Heart left ventricle (tissue), 16 donors: ENCODE data around the gene RABEP2. TPM values are rescaled to one million over a fixed set of nuclear protein-coding genes. Genes with fewer than 3 reads are reported as not detected.

Experiments
- ATAC-seq, 4 donors: fragments of 200-7000 bp; cut with Tn5 transposase; one replicate each; pipeline ENCODE4 v1.9.1; 2020 to 2022; ENCODE audit warnings: moderate library complexity in 4 of 4, mild to moderate bottlenecking in 3 of 4, moderate number of reproducible peaks in 1 of 4
- DNase-seq, 5 donors: peaks; one replicate each; pipeline ENCODE4 v3.0.0-alpha.2; 2020
- H3K27ac ChIP-seq, 12 donors: fragments of 200-600 bp; sonication (generic) in 4 of 12; one replicate each; pipeline versions ENCODE4 v1.5.0 to v1.8.0; 2016 to 2022; ENCODE audit warnings: mild to moderate bottlenecking in 2 of 12
- H3K27me3 ChIP-seq, 9 donors: fragments of 200-600 bp; sonication (generic) in 2 of 9; one replicate each; pipeline versions ENCODE4 v1.5.1 to v1.8.0; 2016 to 2022; ENCODE audit warnings: mild to moderate bottlenecking in 3 of 9
- H3K36me3 ChIP-seq, 9 donors: fragments of 200-600 bp; sonication (generic) in 2 of 9; one replicate each; pipeline versions ENCODE4 v1.5.0 to v1.8.0; 2018 to 2022; ENCODE audit warnings: mild to moderate bottlenecking in 2 of 9
- H3K4me1 ChIP-seq, 12 donors: fragments of 200-600 bp; sonication (generic) in 4 of 12; one replicate each; pipeline versions ENCODE4 v1.5.0 to v1.8.0; 2016 to 2022; ENCODE audit warnings: mild to moderate bottlenecking in 3 of 12
- H3K4me3 ChIP-seq, 12 donors: fragments of 200-600 bp; sonication (generic) in 4 of 12; one replicate each; pipeline versions ENCODE4 v1.5.0 to v1.8.0; 2017 to 2022; ENCODE audit warnings: mild to moderate bottlenecking in 9 of 12, moderate library complexity in 4 of 12
- H3K9me3 ChIP-seq, 12 donors: fragments of 200-600 bp; sonication (generic) in 4 of 12; one replicate each; pipeline versions ENCODE4 v1.5.0 to v1.8.0; 2016 to 2022; ENCODE audit warnings: mild to moderate bottlenecking in 1 of 12
- POLR2A ChIP-seq, 2 donors: fragments of 450-650 bp; IDR thresholded peaks; one replicate each; pipeline ENCODE4 v1.6.1; 2017; ENCODE audit warnings: antibody characterized with exemption in 2 of 2, mild to moderate bottlenecking in 2 of 2, moderate library complexity in 2 of 2
- WGBS, 4 donors: extraction: QIAGEN DNeasy Blood & Tissue Kit in 2 of 4; methylation state at CpG; one replicate each; pipeline versions ENCODE4 v1.1.5 to v1.1.7; 2013 to 2018; 5-methylcytosine and 5-hydroxymethylcytosine counted together
- intact Hi-C, 10 donors: fragments of 100-400 bp; cut with DNase I; formaldehyde crosslinking; loops; one replicate each; pipeline versions ENCODE4 v1.11.1 to v1.14.2; 2022
- polyA plus RNA-seq, 2 donors: library from polyadenylated mRNA; stranded (reverse); fragments of 200-250 nt; gene quantifications; one replicate each; pipeline ENCODE4 v1.2.3, GENCODE V29; 2013
- total RNA-seq, 9 donors: library from RNA; depleted of rRNA in 2 of 9; stranded (reverse); fragments of >200 nt in 2 of 9; fragmentation: NEBNext Ultra II Directional in 3 of 9; extraction: Animal tissue kit (Norgen Biotek cat#: 25700) in 3 of 9; gene quantifications; one replicate each; pipeline versions ENCODE4 v1.1.0 to v1.2.4, GENCODE V29; 2016 to 2023
- TF ChIP-seq, protein P1 (sequence below), 12 donors: fragments of 200-600 bp; sonication (generic) in 4 of 12; IDR thresholded peaks; one replicate each; pipeline versions ENCODE4 v1.5.0 to v1.8.0; 2018 to 2022; ENCODE audit warnings: antibody characterized with exemption in 12 of 12, mild to moderate bottlenecking in 5 of 12
- donor health status: ischemic (EF 13 %, LVEDD 7.1; RV severe dilation, severe dysfunction).
- donor health status: healthy with polysubstance abuse.
- donor health status: DM: no; HTN: yes; CAD: no.
- donor health status: DM: no; HTN: no; CAD: no.
- donor health status: ischemic (EF 25% LVEDD 6.9; RV normal size, moderate dysfunction).
- donor health status: ischemic (EF 25% LVEDD 5.7; RV mildly dilated, moderate dysfunction).
- donor health status: healthy.
- donor health status: DM: yes; HTN: yes; CAD: no.
- donor health status: ischemic (EF 35%, LVEDD 5.7; RV mildly dilated, moderate dysfunction).
- donor health status: nonischemic (EF 11% LVEDD 7.7; RV severe dilation, severe dysfunction).
- donor health status: DM: yes; HTN: yes; CAD: no.
- donor health status: PGD.
- donor health status: ischemic (EF 29% LVEDD 5.4; RV normal size, mild dysfunction).
- donor health status: nonischemic (EF 23%, LVEDD 6.1; RV moderate dilation, normal function).

The RABEP2 gene
- total and polyA plus RNA-seq, 11 donors: 10.2 to 31.1 (median 14.9) TPM

DNA sequence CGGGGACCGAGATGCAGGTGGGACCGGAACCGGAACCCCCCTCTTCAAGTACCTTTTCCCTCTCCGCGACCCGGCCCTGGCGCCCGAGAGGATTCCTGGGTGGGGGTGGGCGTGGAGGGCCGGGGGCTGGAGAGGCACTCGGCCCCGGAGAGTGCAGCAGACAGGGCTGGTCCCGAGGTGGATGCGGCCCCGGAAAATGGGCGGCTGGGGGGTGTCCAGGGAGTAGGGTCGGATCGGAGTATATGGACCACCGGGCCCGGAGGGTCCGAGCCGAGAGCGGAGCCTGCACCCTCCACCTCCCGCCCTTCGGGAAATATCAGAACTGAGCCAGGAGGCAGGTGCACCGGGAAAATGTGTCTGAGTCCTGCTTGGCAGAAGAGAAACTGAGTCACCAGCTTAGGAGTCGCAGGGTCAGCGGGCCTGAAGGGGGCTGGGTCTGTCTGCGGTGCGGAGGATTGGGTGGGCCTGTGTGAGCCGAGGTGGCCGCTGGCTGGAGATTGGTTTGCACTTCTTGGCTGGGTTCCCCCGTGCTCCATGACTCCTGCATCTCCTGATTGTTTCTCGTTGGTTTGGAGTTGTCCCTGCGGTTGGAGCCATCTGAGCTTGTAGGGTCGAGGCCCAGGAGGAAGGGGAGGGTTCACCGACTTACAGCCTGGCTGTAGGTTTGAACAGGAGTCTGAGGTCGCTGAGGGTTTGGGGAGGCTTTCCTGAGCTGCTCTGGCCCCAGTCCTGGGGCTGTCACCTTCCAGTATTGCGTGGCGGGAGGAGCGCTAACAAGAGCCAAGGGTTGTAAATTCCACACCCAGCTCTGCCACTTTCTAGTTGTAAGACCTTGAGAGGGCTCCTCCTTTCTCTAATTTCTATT lies 60.9 kb downstream of the RABEP2 start:
- ATAC-seq: peak in 2 of 4 donors; percentile 13 to 27
- Histone ChIP-seq H3K4me3 (peak overlapping the region; percentile 68 to 100 (median 92)), H3K4me1 (peaks cover 0 to 32% (median 19%) of the 10 kb centered on the region in 12 donors), H3K36me3 (peaks cover 0 to 26% (median 24%) of the 10 kb centered on the region in 9 donors), H3K27ac (peak overlapping the region; percentile 91 to 99 (median 98)), H3K9me3 (no peaks in the 10 kb centered on the region), H3K27me3 (no peaks in the 10 kb centered on the region)
- intact Hi-C loops: loop anchor here in 7 of 10 donors (1.0 to 10.0 kb wide), 8 partner anchors 17 to 63 kb away; partner anchors contain the start of genes TUFM (in 7 of the 7), RABEP2 (in 4 of the 7) and ATXN2L (in 1 of the 7)
- TF ChIP-seq, protein P1, sequence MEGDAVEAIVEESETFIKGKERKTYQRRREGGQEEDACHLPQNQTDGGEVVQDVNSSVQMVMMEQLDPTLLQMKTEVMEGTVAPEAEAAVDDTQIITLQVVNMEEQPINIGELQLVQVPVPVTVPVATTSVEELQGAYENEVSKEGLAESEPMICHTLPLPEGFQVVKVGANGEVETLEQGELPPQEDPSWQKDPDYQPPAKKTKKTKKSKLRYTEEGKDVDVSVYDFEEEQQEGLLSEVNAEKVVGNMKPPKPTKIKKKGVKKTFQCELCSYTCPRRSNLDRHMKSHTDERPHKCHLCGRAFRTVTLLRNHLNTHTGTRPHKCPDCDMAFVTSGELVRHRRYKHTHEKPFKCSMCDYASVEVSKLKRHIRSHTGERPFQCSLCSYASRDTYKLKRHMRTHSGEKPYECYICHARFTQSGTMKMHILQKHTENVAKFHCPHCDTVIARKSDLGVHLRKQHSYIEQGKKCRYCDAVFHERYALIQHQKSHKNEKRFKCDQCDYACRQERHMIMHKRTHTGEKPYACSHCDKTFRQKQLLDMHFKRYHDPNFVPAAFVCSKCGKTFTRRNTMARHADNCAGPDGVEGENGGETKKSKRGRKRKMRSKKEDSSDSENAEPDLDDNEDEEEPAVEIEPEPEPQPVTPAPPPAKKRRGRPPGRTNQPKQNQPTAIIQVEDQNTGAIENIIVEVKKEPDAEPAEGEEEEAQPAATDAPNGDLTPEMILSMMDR (IDR thresholded peaks at IDR 0.05): no peak
- TF ChIP-seq POLR2A (IDR thresholded peaks at IDR 0.05): no peak
- 2 to 4% (median 3%) methylated on average over 37 to 42 of the region's 42 CpGs for WGBS, 4 donors
- peak in 2 of 5 donors; percentile 35 to 39 for DNase-seq

DNA sequence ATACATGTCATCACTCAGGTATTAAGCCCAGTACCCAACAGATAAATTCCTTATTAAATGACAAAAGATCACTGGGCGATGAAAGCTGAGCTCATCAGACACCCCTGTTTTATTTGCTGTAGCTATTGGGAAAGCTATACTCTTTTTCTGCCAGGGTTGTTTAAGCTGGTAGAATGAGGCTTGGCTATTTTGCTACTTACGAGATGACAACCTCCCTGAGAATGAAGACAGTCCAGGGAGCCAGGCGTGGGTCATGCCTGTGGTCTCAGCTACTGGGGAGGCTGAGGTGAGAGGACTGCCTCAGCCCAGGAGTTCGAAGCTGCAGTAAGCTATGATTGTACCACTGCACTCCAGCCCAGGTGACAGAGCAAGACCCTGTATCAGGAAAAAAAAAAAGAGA lies 65.7 kb downstream of the RABEP2 start:
- no peak for TF ChIP-seq POLR2A (IDR thresholded peaks at IDR 0.05)
- TF ChIP-seq, protein P1 (IDR thresholded peaks at IDR 0.05): no peak
- DNase-seq: no peak
- H3K27ac ChIP-seq: no peak overlapping the region
- no peak for ATAC-seq
- no peak overlapping the region for H3K4me3 ChIP-seq
- WGBS, 4 donors: 73 to 89% (median 76%) methylated on average over 4 of the region's 4 CpGs
- no peaks in the 10 kb centered on the region for H3K36me3 ChIP-seq
- intact Hi-C loops: no loop called here
- H3K27me3 ChIP-seq: no peaks in the 10 kb centered on the region
- H3K4me1 ChIP-seq: peaks cover 0 to 12% (median 7%) of the 10 kb centered on the region in 12 donors
- H3K9me3 ChIP-seq: no peaks in the 10 kb centered on the region

DNA sequence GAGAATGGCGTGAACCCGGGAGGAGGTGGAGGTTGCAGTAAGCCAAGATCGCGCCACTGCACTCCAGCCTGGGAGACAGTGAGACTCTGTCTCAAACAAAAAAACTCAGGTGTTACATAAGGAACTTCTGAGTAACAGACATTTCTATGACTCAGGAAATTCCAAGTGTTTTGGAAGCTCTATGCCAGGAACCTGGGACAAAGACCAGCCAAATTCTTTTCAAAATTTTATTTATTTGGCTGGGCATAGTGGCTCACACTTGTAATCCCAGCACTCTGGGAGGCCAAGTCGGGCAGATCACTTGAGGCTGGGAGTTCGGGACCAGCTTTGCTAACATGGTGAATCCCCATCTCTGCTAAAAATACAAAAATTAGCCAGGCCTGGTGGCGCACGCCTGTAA lies 66.6 kb downstream of the RABEP2 start:
- intact Hi-C loops: no loop called here
- ATAC-seq: no peak
- WGBS, 4 donors: 92 to 95% (median 94%) methylated on average over 8 of the region's 8 CpGs
- peaks cover 0 to 11% (median 5%) of the 10 kb centered on the region in 12 donors for H3K4me1 ChIP-seq
- H3K4me3 ChIP-seq: no peak overlapping the region
- TF ChIP-seq, protein P1 (IDR thresholded peaks at IDR 0.05): no peak
- no peak for TF ChIP-seq POLR2A (IDR thresholded peaks at IDR 0.05)
- peak overlapping the region in 1 of 12 donors; percentile 4 for H3K27ac ChIP-seq
- no peaks in the 10 kb centered on the region for H3K9me3 ChIP-seq
- DNase-seq: no peak
- no peaks in the 10 kb centered on the region for H3K27me3 ChIP-seq
- no peaks in the 10 kb centered on the region for H3K36me3 ChIP-seq

Other genes starting within 250 kb of the RABEP2 start
- 100 to 1,000 TPM; 168 to 667 (median 433) TPM for gene EIF3C, start 213.8 kb downstream of the RABEP2 start, total RNA-seq
- 100 to 1,000 TPM; 467 to 477 TPM for gene EIF3C, start 213.8 kb downstream of the RABEP2 start, polyA plus RNA-seq
- gene NPIPB9, start 173.5 kb downstream of the RABEP2 start, total RNA-seq: 1 to 10 TPM in 3 of 9 donors, under 1 TPM in 3, not detected in 3; 0.24 to 1.6 (median 0.89) TPM
- gene NPIPB9, start 173.5 kb downstream of the RABEP2 start, polyA plus RNA-seq: 1 to 10 TPM in 1 of 2 donors, under 1 TPM in 1; 0.18 to 1.2 TPM
- 10 to 100 TPM; 33.7 to 73.9 (median 44.8) TPM for gene ATXN2L, start 102.2 kb downstream of the RABEP2 start, total RNA-seq
- 10 to 100 TPM; 43.5 to 48.9 TPM for gene ATXN2L, start 102.2 kb downstream of the RABEP2 start, polyA plus RNA-seq
- 100 to 1,000 TPM; 179 to 250 (median 225) TPM for gene TUFM, start 78.9 kb downstream of the RABEP2 start, total RNA-seq
- gene TUFM, start 78.9 kb downstream of the RABEP2 start, polyA plus RNA-seq: 100 to 1,000 TPM; 281 to 384 TPM
- gene SH2B1, start 61.4 kb downstream of the RABEP2 start, total RNA-seq: 10 to 100 TPM; 27.5 to 47.1 (median 34.7) TPM
- 10 to 100 TPM; 34.6 to 43.0 TPM for gene SH2B1, start 61.4 kb downstream of the RABEP2 start, polyA plus RNA-seq
- gene ATP2A1, start 46.8 kb downstream of the RABEP2 start, total RNA-seq: under 1 TPM in 5 of 9 donors, not detected in 4; 0.15 to 0.63 (median 0.52) TPM
- under 1 TPM; 0.06 to 0.19 TPM for gene ATP2A1, start 46.8 kb downstream of the RABEP2 start, polyA plus RNA-seq
- gene CD19, start 6.7 kb upstream of the RABEP2 start, total RNA-seq: under 1 TPM in 2 of 9 donors, not detected in 7; 0.21 to 0.44 TPM
- gene CD19, start 6.7 kb upstream of the RABEP2 start, polyA plus RNA-seq: under 1 TPM; 0.10 to 0.23 TPM
- gene NFATC2IP, start 25.7 kb upstream of the RABEP2 start, total RNA-seq: 10 to 100 TPM; 11.1 to 25.3 (median 19.5) TPM
- gene NFATC2IP, start 25.7 kb upstream of the RABEP2 start, polyA plus RNA-seq: 10 to 100 TPM; 12.7 to 23.4 TPM
- gene SPNS1, start 49.5 kb upstream of the RABEP2 start, total RNA-seq: 10 to 100 TPM; 13.4 to 33.0 (median 16.6) TPM
- gene SPNS1, start 49.5 kb upstream of the RABEP2 start, polyA plus RNA-seq: 10 to 100 TPM; 26.9 to 43.2 TPM
- 1 to 10 TPM in 5 of 9 donors, under 1 TPM in 3, not detected in 1; 0.62 to 7.7 (median 1.4) TPM for gene LAT, start 59.8 kb upstream of the RABEP2 start, total RNA-seq
- gene LAT, start 59.8 kb upstream of the RABEP2 start, polyA plus RNA-seq: 1 to 10 TPM; 1.3 to 2.9 TPM